Activated T-cell treated with anti-CD3 and anti-CD28 coated beads for 4 hours (primary cell): ENCODE data around the gene S1PR3.

Source experiments
- DNase-seq: peaks from one replicate; pipeline ENCODE4 v3.0.0-alpha.2; 2020

The S1PR3 gene

DNA sequence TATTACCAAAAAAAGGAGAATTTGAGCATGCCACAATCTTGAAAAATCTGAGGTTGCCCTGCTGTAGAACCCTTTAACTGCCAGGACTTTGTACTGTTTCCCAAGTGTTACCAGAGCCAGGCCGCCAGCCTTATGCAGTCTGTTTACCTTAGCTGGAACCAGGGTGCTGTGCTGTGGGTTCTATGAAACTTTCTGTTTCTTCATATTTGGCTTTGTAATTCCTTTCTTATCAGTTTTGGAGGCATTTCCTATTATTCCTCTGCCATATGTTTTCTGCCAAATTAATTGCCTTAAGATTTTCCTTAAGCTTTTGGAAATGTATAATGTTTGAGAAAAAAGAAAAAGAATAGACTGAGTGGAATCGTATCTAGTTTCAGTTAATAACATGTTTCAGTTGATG, 2.1 kb downstream of the S1PR3 start:
- no peak for DNase-seq

- no peak for DNase-seq
These were observed 2.7 kb downstream of the S1PR3 start for GRCh38 chr9:88993871-88994460.

DNA sequence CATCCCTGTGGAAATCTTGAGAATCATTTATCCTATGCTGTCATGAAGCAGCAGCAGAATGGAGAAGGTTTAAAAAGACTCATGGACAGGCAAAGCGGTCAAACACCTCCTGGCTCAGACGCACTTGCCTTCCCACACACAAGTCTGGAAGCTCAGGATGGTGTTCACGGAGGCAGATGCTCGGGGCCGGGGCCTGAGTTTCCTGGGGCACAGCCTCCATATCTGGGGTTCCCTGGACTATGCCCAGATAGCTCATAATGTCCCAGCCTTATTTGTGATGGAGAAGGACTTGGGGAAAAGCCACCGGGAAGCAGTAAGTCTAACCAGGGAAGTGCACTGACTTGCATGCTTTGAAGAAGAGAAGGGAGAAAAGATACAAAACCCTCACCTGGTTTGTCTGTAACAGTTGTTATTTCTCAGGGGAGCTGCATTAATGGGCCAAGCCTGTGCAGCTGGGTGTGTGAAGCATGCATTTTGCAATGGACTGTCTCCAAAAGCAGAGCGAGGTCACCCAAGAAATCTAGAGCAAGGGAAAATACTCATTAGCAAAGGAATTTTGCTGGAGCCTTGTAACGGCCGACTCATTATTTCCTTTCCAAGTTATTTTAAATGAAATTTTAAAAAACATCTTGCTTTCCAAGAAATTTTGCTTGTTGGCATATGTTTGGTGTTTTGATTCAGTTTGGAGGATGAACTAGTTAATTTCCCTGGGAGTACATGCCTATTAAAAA, 3.4 kb downstream of the S1PR3 start:
- no peak for DNase-seq

DNA sequence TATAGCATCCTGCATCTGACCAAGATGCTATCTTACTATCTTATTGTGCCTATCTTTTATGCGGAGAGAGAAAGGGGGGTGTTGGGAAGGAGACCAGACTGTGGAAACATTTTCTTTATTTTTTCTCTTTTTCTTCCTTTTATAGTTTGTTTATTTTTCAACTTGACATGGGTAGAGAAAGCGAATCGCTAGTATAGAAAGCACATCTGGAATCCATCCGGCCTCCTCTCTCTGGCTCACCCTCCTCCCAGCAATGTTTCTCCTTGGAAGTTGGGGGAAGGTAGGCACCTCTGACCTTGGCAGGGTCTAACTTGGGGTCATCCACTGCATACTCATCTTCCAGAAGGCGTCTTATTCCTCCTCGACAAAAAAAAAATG, 3.9 kb downstream of the S1PR3 start:
- no peak for DNase-seq

- no peak for DNase-seq
These were observed 4.4 kb downstream of the S1PR3 start for GRCh38 chr9:88995627-88996026.

GRCh38 chr9:88996046-88996920, 5.0 kb downstream of the S1PR3 start:
- DNase-seq: no peak

DNA sequence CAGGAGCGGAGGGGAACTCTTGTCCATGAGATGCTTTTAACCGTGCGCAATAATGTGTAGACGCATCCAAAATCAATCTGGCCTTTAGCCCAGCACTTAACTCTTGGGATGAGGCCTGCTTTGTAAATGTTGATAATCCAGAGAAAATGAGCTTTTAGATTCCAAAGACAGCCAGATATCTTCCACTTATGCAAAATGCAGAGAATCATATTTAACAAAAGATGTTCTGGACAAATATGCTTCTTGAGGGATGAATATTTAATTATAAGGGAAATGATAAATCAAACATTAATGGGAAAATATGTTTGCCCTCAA, 5.6 kb downstream of the S1PR3 start:
- DNase-seq: no peak

GRCh38 chr9:88997646-88998045, 6.4 kb downstream of the S1PR3 start:
- no peak for DNase-seq

DNA sequence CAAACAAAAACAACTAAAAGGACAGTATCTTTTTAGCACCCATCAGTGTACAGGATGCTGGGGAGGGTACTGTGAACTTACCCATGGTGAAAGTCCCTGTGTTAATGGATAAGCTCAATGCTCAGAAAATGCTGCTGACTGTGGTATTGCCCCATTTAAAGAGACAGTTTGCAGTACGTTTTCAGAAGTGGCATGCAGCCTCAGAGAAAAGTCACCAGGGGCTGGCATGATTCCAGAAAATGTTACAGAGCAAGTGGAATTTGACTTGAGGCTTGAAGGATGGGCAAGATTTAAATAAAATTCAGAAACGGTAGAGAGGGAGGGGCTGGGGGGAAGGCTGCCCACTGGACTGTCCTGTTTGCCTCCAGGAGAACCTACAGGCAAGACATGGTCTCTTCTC, 7.2 kb downstream of the S1PR3 start:
- no peak for DNase-seq

GRCh38 chr9:88998911-88999310, 7.6 kb downstream of the S1PR3 start:
- DNase-seq: no peak

- DNase-seq: no peak
These were observed 9.1 kb downstream of the S1PR3 start for GRCh38 chr9:89000371-89000781.

- peak; percentile 70 for DNase-seq
These were observed 10.0 kb downstream of the S1PR3 start for GRCh38 chr9:89000973-89001916.

DNA sequence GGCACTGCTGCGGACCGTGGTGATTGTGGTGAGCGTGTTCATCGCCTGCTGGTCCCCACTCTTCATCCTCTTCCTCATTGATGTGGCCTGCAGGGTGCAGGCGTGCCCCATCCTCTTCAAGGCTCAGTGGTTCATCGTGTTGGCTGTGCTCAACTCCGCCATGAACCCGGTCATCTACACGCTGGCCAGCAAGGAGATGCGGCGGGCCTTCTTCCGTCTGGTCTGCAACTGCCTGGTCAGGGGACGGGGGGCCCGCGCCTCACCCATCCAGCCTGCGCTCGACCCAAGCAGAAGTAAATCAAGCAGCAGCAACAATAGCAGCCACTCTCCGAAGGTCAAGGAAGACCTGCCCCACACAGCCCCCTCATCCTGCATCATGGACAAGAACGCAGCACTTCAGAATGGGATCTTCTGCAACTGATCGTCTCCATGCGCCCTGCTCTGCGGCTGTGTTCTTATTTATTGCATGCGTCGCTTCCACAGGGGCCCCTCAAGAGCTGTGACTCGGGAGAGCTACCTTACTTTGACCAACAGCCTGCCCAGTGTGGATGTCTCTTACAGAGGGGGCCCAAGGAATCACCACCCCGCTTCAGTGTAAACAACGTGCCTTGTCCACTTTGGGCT, 10.8 kb downstream of the S1PR3 start:
- DNase-seq: no peak

DNA sequence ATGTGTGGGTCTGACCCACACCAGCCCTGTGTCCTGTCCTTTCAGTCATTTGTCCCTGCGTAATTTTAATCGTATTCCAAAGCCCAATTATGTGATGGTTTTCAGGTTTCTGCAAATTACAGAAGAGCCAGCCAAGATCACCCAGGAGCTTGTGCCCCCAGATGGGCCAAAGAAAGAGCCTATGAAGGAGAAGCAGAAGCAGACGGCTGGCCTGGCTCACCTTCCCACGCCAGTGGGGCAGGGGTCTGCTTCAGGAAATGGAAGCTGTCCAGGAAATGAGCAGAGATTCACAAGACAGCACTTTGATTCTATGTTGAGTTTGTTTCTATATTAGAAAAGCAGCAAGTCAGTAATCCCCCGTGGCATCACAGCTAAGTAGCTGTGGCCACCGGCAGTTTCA, 11.7 kb downstream of the S1PR3 start:
- DNase-seq: no peak

- DNase-seq: no peak
These were observed 14.1 kb downstream of the S1PR3 start for GRCh38 chr9:89005323-89005722.

DNA sequence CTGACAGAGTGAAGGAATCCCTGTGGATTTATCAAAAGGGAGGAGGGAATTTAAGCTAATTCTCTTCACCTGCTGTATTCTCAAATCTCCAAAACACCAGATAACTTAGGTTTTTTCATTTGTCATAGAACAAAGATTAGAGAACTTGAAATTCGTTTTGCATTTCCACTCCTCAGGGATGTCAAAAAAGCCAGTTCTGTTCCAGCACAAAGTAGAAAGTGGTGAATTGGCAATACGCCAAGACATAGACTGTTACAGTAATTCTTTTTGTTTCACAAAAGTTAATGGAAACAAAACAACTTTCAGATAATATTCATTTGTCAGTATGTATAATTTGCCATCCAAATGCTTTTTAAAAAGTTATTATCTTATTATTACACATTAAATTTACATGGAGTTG, 15.0 kb downstream of the S1PR3 start:
- no peak for DNase-seq

GRCh38 chr9:89006996-89007967, 16.0 kb downstream of the S1PR3 start:
- DNase-seq: no peak

- no peak for DNase-seq
These were observed 16.9 kb downstream of the S1PR3 start for GRCh38 chr9:89008055-89008743.

DNA sequence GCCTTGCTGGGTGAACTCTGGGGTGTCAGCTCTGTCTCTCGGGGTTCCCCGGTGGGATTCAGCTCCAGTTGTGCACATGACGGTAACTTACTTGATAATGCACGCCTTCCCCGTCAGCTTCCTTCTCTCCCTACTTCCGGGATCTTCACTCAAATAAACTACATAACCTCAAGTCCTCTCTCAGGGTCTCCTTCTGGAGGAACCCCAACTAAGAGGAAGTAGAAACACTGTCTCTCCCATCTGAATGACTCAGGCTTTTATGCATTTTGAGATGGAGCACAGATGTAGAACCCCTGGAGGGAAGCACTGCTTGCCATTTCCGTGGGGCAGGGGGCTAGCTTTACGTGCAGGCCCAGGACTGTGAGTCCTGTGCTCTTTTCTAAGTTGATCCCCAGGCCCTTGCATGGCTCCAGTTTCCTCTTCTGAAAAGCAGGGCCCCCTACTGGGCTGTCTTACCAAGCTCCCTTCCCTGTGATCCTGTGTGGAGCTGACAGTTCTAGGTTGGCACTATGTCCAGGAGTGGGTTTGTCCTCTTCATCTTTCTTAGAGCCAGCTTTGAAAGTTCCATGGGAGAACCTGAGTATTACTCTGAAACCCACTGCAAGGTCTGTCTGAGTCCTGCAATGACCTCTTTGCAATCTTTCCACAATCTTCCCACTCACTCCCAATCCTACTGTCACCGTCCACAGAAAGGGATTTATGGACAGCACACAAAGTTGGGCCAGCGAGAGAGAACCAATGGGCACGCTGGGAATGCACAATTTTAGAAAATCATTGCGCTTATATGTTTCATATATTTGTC, 17.7 kb downstream of the S1PR3 start:
- DNase-seq: no peak

DNA sequence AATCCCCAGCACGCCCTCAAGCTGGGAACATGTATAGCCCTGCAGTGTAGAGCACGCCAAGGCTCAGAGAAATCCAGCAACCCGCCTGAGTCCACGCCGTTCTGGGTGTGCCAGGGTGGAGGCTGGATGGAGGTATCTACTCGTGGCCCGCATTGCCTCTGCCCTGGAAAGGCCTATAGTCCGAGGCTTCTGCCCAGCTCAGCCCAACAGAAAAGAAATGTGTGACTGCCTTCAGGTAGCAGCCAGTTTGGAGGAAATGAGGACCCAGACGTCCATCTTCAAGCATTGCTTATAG, 18.2 kb downstream of the S1PR3 start:
- DNase-seq: no peak
